LHCN-M2 (cell line): ENCODE measurements around the gene ATAD3A. TPM values are rescaled to one million over a fixed set of nuclear protein-coding genes. Genes with fewer than 3 reads are reported as not detected.
"Not testable (repeated sequence)": the region's sequence is repeated elsewhere in the genome, so short reads cannot be mapped to it uniquely, and the experiment has no call there.

Source experiments
- DNase-seq: peaks from one replicate; pipeline ENCODE4 v3.0.0-alpha.2; 2012; ENCODE audit warnings: low read depth
- total RNA-seq: library from RNA; depleted of rRNA; stranded (reverse); fragments of >200 nt; gene quantifications from 2 replicates; pipeline ENCODE4 v1.2.3, GENCODE V29; 2014

Gene ATAD3A
- total RNA-seq, 1 experiment from 2014 or later: 65.0 TPM

GRCh38 chr1:1554926-1555915 lies 43.3 kb downstream of the ATAD3A start:
- DNase-seq: peak; percentile 81

- no peak for DNase-seq
Measured at GRCh38 chr1:1556505-1556904, 44.5 kb downstream of the ATAD3A start.

DNA sequence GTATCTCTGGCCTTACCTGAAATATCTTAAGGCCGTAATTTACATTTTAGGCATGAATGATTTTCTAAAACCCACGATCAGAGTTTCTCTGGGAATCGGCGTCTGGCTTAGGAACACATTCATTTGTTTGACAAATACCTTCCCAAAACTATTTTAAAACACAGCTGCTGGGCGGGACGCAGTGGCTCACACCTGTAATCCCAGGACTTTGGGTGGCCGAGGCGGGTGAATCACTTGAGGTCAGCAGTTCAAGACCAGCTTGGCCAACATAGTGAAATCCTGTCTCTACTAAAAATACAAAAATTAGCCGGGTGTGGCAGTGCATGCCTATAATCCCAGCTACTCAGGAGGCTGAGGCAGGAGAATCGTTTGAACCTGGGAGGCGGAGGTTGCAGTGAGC lies 45.0 kb downstream of the ATAD3A start:
- DNase-seq: not testable (repeated sequence)

DNA sequence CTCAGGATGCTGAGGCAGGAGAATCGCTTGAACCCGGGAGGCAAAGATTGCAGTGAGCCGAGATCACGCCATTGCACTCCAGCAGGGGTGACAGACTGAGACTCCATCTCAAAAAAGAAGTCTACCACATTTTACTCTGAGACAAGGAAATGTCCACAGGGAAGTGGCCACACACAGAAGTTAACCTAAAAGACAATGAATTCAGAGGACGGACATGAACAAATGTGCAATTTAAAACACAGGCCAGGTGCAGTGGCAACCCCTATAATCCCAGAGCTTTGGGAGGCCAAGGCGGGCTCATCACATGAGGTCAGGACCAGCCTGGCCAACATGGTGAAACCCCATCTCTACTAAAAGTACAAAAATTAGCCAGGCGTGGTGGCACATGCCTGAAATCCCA lies 45.7 kb downstream of the ATAD3A start:
- not testable (repeated sequence) for DNase-seq

- DNase-seq: no peak
Measured at GRCh38 chr1:1558591-1558990, 46.6 kb downstream of the ATAD3A start.

DNA sequence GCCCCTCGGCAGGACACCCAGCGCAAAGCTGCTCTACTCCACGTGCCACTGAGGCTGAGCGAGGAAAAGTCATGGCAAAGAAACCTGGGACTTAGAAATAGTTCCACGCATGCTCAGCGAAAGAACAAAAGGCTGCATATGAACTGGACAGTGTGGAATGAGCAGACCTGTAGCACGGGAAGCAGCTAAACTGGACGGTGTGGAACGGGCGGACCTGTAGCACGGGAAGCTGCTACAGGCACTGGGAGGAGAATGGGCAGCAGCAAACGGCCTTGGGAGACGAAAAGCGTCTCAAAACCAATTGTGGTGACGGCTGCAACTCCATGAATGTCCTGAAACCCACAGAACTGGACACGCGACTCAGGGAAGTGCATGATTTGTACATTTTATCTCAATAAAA lies 47.1 kb downstream of the ATAD3A start:
- no peak for DNase-seq

DNA sequence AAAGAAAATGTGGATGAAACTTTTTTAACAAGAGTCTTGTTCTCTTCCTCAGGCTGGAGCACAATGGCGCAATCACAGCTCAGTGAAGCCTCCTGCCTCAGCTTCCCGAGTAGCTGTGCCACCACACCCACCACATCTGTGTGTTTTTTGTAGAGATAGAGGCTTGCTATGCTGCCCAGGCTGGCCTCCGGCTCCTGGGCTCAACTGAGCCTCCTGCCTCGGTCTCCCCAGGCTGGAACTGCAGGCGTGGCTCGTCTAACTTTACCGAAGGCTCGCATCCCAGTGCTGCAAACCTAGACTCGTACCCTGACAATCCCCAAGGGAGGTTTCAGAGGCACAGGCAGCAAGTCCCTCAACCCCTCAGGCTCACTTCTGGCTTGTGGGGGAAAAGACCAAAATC lies 48.2 kb downstream of the ATAD3A start:
- DNase-seq: no peak

GRCh38 chr1:1561801-1562470 lies 50.0 kb downstream of the ATAD3A start:
- DNase-seq: no peak

GRCh38 chr1:1562556-1563195 lies 50.7 kb downstream of the ATAD3A start:
- no peak for DNase-seq

DNA sequence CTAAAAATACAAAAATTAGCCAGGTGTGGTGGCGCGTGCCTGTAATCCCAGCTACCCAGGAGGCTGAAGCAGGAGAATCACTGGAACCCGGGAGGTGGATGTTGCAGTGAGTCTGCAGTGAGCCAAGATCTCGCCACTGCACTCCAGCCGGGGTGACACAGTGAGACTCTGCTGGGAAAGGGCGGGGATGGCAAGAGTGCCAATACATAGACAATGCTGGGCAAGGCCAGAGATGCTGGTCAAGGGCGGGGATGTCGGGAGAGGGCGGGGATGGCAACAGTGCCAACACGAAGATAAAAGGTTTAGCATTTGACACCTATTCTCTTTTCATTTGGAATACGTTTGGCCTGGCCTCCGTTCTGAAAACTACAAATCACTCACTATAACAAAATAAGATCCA lies 51.7 kb downstream of the ATAD3A start:
- no peak for DNase-seq

GRCh38 chr1:1564268-1564667 lies 52.3 kb downstream of the ATAD3A start:
- no peak for DNase-seq

- no peak for DNase-seq
Measured at GRCh38 chr1:1565340-1565739, 53.4 kb downstream of the ATAD3A start.

- DNase-seq: peak; percentile 86
Measured at GRCh38 chr1:1567152-1567875, 55.4 kb downstream of the ATAD3A start.

DNA sequence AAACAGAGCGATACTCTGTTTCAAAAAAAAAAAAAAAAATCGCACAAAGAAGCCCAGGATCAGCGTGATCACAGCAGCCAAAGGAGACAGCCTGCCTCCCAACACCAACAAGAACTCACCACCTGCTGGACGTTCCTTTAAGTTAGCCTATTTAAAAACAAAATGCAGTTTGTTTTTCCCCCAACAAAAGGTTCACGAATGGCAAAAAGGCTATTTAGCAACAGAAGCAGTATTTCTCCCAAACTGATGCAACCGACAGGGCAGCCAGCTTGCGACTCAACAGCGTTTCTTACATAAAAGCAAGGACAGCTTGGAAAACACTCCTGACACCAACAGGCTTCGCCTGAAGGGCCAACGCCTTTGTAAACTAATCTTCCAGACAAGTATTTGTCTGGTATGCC lies 55.9 kb downstream of the ATAD3A start:
- no peak for DNase-seq

GRCh38 chr1:1569341-1569740 lies 57.4 kb downstream of the ATAD3A start:
- no peak for DNase-seq

- peak; percentile 63 for DNase-seq
Measured at GRCh38 chr1:1573843-1574720, 62.1 kb downstream of the ATAD3A start.

DNA sequence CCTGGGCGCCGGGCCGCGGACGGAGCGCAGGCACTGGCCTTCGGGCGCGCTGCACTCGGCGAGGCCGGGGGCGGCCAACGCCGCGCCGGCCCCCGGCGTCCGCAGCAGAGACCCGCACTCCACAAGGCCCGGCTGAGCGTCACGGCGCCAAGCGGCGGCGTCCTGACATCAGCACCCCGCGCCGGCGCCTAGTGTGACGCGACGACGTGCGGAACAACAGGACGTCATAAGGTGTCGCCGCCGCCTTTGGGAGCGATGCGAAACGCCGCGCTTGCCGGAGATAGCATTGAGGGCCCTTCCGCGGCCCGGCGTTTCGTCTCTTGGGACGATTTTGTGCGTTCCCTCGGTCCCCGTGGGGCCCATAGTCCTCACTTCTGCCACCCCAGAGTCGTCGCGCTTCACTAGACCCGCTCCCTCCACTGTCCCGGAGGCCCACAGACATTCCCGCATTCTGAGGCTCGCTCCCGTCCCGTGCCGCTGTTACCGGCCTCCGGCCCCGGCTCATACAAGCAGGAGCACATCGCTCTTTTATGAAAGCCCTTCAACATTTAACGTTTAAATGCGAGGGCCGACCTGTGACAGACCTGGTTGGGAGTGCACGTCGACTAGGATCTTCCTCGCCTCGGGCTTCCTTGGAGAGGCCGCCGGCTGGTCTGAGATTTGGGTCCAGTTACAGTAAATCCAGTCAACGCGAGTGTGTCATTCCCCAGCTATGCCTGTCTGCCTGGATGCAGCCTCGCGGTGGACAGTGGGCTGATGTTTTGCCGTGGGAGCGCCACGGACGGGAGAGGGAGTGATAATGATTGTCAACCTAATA lies 63.0 kb downstream of the ATAD3A start, which contains the start of gene SSU72:
SSU72 (minus strand) TSS at position 143 of the 817 bp plus-strand sequence. CDS start 306 bp downstream, outside the sequence.
- peak; percentile 88 for DNase-seq

DNA sequence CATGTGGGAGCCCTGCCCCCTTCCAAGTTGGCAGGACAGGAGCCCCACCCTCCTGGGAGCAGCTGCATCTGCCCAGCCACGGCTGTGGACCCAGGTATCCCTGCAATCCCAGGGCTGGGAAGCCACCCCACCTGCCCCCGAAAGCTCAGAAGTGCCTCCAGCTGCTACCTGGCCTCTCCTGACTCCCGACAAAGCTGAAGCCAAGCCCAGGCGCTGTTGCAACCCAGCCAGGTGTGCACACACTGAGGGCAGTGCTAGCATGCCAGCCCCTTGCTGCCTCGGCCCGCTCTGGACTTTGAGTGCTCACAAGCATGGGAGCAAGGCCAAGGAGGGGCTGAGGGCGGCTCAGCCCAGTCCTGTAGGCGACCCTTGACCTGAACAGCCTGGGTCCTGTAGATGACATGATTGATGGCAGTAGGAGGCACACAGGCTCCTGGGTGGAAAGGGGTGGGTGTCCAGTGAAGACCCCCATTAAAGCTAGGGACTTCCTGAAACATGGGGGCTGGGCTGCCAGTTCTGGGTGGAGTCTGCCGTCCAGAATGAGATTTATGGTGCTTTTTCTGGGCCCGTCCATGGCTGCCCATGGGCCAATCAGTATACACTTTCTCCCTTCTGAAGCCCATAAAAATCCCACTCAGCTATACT lies 65.5 kb downstream of the ATAD3A start:
- DNase-seq: no peak

- DNase-seq: no peak
Measured at GRCh38 chr1:1578371-1578940, 66.5 kb downstream of the ATAD3A start.
